HCT116 (cell line): Measurements from ENCODE around the gene PVALEF. TPM values are rescaled to one million over a fixed set of nuclear protein-coding genes. Genes with fewer than 3 reads are reported as not detected.

Experiments
- ATAC-seq: fragments of 200-7000 bp; cut with Tn5 transposase; 2 replicates; pipeline ENCODE4 v1.9.1; 2020; ENCODE audit warnings: mild to moderate bottlenecking, moderate library complexity
- BruUV-seq: library from RNA; stranded (reverse); fragments of 400-500 nt; replicated peaks from 2 replicates; lab custom pipeline; 2021; lab: Mats Ljungman, UMichigan
- CTCF ChIA-PET: fragments of 300-600 bp; sonication (Branson Sonifier 250); formaldehyde crosslinking; loops from one replicate; lab custom pipeline; 2021; ENCODE audit warnings: antibody characterized with exemption; lab: Charles Lee
- POLR2A ChIA-PET: fragments of 300-600, 350-600 bp; sonication (Branson Sonifier 250); formaldehyde crosslinking; loops from one replicate; lab custom pipeline; 2021; ENCODE audit warnings: antibody characterized with exemption; lab: Charles Lee
- RAD21 ChIA-PET, 2 experiments: fragments of 300-600 bp; sonication (Branson Sonifier 250); formaldehyde crosslinking; loops; one replicate each; lab custom pipeline; 2023; ENCODE audit warnings: low total read pairs in 2 of 2; ENCODE audit not compliant: uncharacterized antibody in 2 of 2, unreplicated experiment in 2 of 2, low non-redundant PET in 1 of 2; lab: Charles Lee
- DNase-seq: peaks from one replicate; pipeline ENCODE4 v3.0.0-alpha.2; 2010; ENCODE audit warnings: low read depth, low spot score
- H2AFZ ChIP-seq: fragments of 200-600 bp; shearing (Covaris generic), sonication (generic); 2 replicates; pipeline ENCODE4 v1.6.1; 2017; ENCODE audit warnings: low read depth, mixed run types, mixed read lengths, antibody characterized with exemption, low read length; ENCODE audit not compliant: poor library complexity, severe bottlenecking
- H3K27ac ChIP-seq: 2 replicates; pipeline ENCODE4 v1.5.1; 2012; ENCODE audit warnings: low read depth, low read length
- H3K27me3 ChIP-seq: fragments of 200-600 bp; sonication (generic); 2 replicates; pipeline ENCODE4 v1.6.1; 2016; ENCODE audit warnings: mixed run types, low read length, mixed read lengths; ENCODE audit not compliant: insufficient read depth
- H3K36me3 ChIP-seq, 2 experiments: fragments of 200-500 bp in 1 of 2; fragments of 200-600 bp in 1 of 2; sonication (Bioruptor generic) in 1 of 2; sonication (generic) in 1 of 2; 2 replicates each; pipeline versions ENCODE4 v1.5.1 to v1.6.1; 2014 to 2016; ENCODE audit warnings: low read length in 2 of 2, inconsistent platforms in 1 of 2, mixed read lengths in 1 of 2, mixed run types in 1 of 2; ENCODE audit not compliant: insufficient read depth in 2 of 2, control insufficient read depth in 1 of 2
- H3K4me1 ChIP-seq, 2 experiments: fragments of 200-600 bp in 1 of 2; sonication (generic) in 1 of 2; 2 replicates each; pipeline versions ENCODE4 v1.5.1 to v1.6.1; 2012 to 2017; ENCODE audit warnings: low read length in 2 of 2, inconsistent platforms in 1 of 2, mild to moderate bottlenecking in 1 of 2, mixed read lengths in 1 of 2, mixed run types in 1 of 2, moderate library complexity in 1 of 2; ENCODE audit not compliant: insufficient read depth in 2 of 2, control insufficient read depth in 1 of 2
- H3K4me2 ChIP-seq: fragments of 200-600 bp; sonication (generic); 2 replicates; pipeline ENCODE4 v1.6.1; 2017; ENCODE audit warnings: mixed run types, low read length, mixed read lengths
- H3K4me3 ChIP-seq, 2 experiments: fragments of 200-600 bp in 1 of 2; sonication (generic) in 1 of 2; replicated peaks in 1 of 2; 2 replicates each; pipeline ENCODE4 v1.5.1; 2011 to 2016; ENCODE audit warnings: low read length in 2 of 2, control low read depth in 1 of 2, low read depth in 1 of 2, mild to moderate bottlenecking in 1 of 2, mixed read lengths in 1 of 2, mixed run types in 1 of 2
- H3K79me2 ChIP-seq: fragments of 200-600 bp; sonication (generic); 2 replicates; pipeline ENCODE4 v1.6.1; 2017; ENCODE audit warnings: mild to moderate bottlenecking, mixed run types, low read length, moderate library complexity, mixed read lengths; ENCODE audit not compliant: insufficient read depth
- H3K9ac ChIP-seq: fragments of 200-600 bp; sonication (generic); 2 replicates; pipeline ENCODE4 v1.6.1; 2016; ENCODE audit warnings: low read length, mixed read lengths
- H3K9me2 ChIP-seq: fragments of 200-600 bp; sonication (generic), shearing (Covaris generic); 2 replicates; pipeline ENCODE4 v1.6.1; 2017; ENCODE audit warnings: mixed run types, mild to moderate bottlenecking, moderate library complexity; ENCODE audit not compliant: insufficient read depth
- H3K9me3 ChIP-seq, 2 experiments: fragments of 200-500 bp in 1 of 2; fragments of 200-600 bp in 1 of 2; sonication (Bioruptor generic) in 1 of 2; sonication (generic) in 1 of 2; 2 replicates each; pipeline ENCODE4 v1.6.1; 2014 to 2017; ENCODE audit warnings: low read length in 2 of 2, mixed read lengths in 2 of 2, inconsistent platforms in 1 of 2, low read depth in 1 of 2, mild to moderate bottlenecking in 1 of 2, mixed run types in 1 of 2, moderate library complexity in 1 of 2; ENCODE audit not compliant: control insufficient read depth in 1 of 2, insufficient read depth in 1 of 2
- H4K20me1 ChIP-seq: fragments of 200-600 bp; sonication (generic), shearing (Covaris generic); 2 replicates; pipeline ENCODE4 v1.6.1; 2017; ENCODE audit warnings: mixed run types, mild to moderate bottlenecking, moderate library complexity; ENCODE audit not compliant: insufficient read depth
- CBX3 ChIP-seq: IDR thresholded peaks from 2 replicates; pipeline ENCODE4 v1.6.1; 2012; ENCODE audit warnings: low read depth
- CEBPB ChIP-seq: IDR thresholded peaks from 2 replicates; pipeline ENCODE4 v1.6.1; 2012; ENCODE audit warnings: low read depth
- EGR1 ChIP-seq: IDR thresholded peaks from 2 replicates; pipeline ENCODE4 v1.6.1; 2012; ENCODE audit warnings: low read depth
- ELF1 ChIP-seq: IDR thresholded peaks from 2 replicates; pipeline ENCODE4 v1.6.1; 2012; ENCODE audit warnings: low read depth, borderline replicate concordance
- JUND ChIP-seq: IDR thresholded peaks from 2 replicates; pipeline ENCODE4 v1.6.1; 2012
- POLR2A ChIP-seq: IDR thresholded peaks from 2 replicates; pipeline ENCODE4 v1.7.0; 2011; ENCODE audit warnings: borderline replicate concordance; ENCODE audit not compliant: insufficient read depth, insufficient read length; ENCODE audit errors: extremely low read depth
- POLR2AphosphoS5 ChIP-seq: IDR thresholded peaks from 2 replicates; pipeline ENCODE4 v1.6.1; 2011; ENCODE audit warnings: mild to moderate bottlenecking, low read depth, low read length, moderate library complexity
- RAD21 ChIP-seq: IDR thresholded peaks from 2 replicates; pipeline ENCODE4 v1.6.1; 2012; ENCODE audit warnings: low read depth, mild to moderate bottlenecking
- SIN3A ChIP-seq: IDR thresholded peaks from 2 replicates; pipeline ENCODE4 v1.6.1; 2012; ENCODE audit warnings: low read depth
- SRF ChIP-seq: IDR thresholded peaks from 2 replicates; pipeline ENCODE4 v1.6.1; 2012; ENCODE audit warnings: low read depth
- TCF7L2 ChIP-seq: IDR thresholded peaks from 2 replicates; pipeline ENCODE4 v1.7.0; 2011; ENCODE audit warnings: borderline replicate concordance, inconsistent platforms; ENCODE audit not compliant: insufficient read depth, insufficient read length; ENCODE audit errors: extremely low read depth
- YY1 ChIP-seq: IDR thresholded peaks from 2 replicates; pipeline ENCODE4 v1.6.1; 2011; ENCODE audit warnings: low read length, low read depth, moderate library complexity, mild to moderate bottlenecking; ENCODE audit not compliant: insufficient replicate concordance; ENCODE audit errors: extremely low read depth
- ZFX ChIP-seq: fragments of 450-650 bp; IDR thresholded peaks from 2 replicates; pipeline ENCODE4 v1.6.1; 2017
- ZNF274 ChIP-seq: fragments of 200-500 bp; sonication (Bioruptor generic); IDR thresholded peaks from 2 replicates; pipeline ENCODE4 v1.6.1; 2014; ENCODE audit warnings: mild to moderate bottlenecking, low read depth, low read length, inconsistent platforms
- intact Hi-C: fragments of 100-400 bp; cut with micrococcal nuclease; formaldehyde crosslinking; loops from 2 replicates; pipeline ENCODE4 v1.10.0; 2022
- total RNA-seq: library from RNA; stranded (reverse); gene quantifications from one replicate; pipeline ENCODE4 v1.2.1, GENCODE V29; 2021; ENCODE audit not compliant: unreplicated experiment
- TF ChIP-seq, protein P1 (sequence below): IDR thresholded peaks from 2 replicates; pipeline ENCODE4 v1.6.1; 2012
- TF ChIP-seq, protein P2 (sequence below), 3 experiments: fragments of 200-600 bp in 1 of 3; sonication (generic) in 1 of 3; IDR thresholded peaks in 2 of 3; conservative IDR thresholded peaks in 1 of 3; 2 replicates each; pipeline ENCODE4 v1.5.1; 2012 to 2017; ENCODE audit warnings: low read depth in 2 of 3, low read length in 2 of 3, antibody characterized with exemption in 1 of 3, borderline replicate concordance in 1 of 3, control low read depth in 1 of 3, mild to moderate bottlenecking in 1 of 3, mixed read lengths in 1 of 3, mixed run types in 1 of 3, moderate library complexity in 1 of 3; ENCODE audit not compliant: insufficient read depth in 1 of 3

PVALEF gene
- total RNA-seq, 1 experiment from 2014 or later = not detected

DNA sequence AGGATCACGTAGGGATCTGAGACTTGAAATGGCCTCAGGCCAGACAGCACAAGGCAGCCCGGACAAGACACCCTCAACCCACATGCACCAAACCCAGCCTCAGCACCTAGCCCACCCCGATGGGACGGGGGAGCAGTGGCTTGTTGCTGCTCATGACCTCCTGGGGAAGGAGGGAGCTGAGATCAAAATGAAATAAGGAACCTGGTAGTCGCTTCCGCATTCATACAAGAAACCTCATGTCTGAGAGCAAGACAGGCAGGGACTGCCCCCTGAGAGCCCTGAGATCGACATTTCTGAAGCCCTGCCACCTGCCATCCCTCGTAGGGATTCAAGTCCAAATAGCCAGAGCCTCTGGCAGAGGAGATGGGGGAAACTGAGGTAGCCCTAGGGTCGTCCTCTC, 63.1 kb downstream of the PVALEF start:
- no peak for ATAC-seq
- intact Hi-C loops = loop anchor here (10.0 kb wide), 1 partner anchor 244 kb away; no protein-coding TSS in a partner anchor

More for the DNA sequence above, 63.1 kb downstream of the PVALEF start:
- no peak overlapping the region for H3K4me2 ChIP-seq
- H2AFZ ChIP-seq = no peak overlapping the region
- TF ChIP-seq TCF7L2 (no peak), POLR2AphosphoS5 (no peak), POLR2A (no peak), ELF1 (no peak), YY1 (no peak), RAD21 (no peak), JUND (no peak), SRF (no peak), ZFX (no peak), CEBPB (no peak), EGR1 (no peak), SIN3A (no peak), CBX3 (no peak), ZNF274 (no peak)
- TF ChIP-seq, protein P1, sequence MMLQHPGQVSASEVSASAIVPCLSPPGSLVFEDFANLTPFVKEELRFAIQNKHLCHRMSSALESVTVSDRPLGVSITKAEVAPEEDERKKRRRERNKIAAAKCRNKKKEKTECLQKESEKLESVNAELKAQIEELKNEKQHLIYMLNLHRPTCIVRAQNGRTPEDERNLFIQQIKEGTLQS = no peak
- TF ChIP-seq, protein P2, sequence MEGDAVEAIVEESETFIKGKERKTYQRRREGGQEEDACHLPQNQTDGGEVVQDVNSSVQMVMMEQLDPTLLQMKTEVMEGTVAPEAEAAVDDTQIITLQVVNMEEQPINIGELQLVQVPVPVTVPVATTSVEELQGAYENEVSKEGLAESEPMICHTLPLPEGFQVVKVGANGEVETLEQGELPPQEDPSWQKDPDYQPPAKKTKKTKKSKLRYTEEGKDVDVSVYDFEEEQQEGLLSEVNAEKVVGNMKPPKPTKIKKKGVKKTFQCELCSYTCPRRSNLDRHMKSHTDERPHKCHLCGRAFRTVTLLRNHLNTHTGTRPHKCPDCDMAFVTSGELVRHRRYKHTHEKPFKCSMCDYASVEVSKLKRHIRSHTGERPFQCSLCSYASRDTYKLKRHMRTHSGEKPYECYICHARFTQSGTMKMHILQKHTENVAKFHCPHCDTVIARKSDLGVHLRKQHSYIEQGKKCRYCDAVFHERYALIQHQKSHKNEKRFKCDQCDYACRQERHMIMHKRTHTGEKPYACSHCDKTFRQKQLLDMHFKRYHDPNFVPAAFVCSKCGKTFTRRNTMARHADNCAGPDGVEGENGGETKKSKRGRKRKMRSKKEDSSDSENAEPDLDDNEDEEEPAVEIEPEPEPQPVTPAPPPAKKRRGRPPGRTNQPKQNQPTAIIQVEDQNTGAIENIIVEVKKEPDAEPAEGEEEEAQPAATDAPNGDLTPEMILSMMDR (IDR thresholded peaks at IDR 0.05 in 2 of 3, conservative IDR thresholded peaks at IDR 0.05 in 1 of 3; ENCODE audit: borderline replicate concordance in 1 of 3, insufficient read depth in 1 of 3, low read depth in 2 of 3, low read length in 2 of 3) = no peak
- no peak for DNase-seq
- H3K79me2 ChIP-seq = no peaks in the 10 kb centered on the region
- H3K27ac ChIP-seq = no peak overlapping the region
- ChIA-PET CTCF (no interaction called here), POLR2A (no interaction called here), RAD21 (interaction anchor here in 1 of 2 experiments (0.7 kb wide), 1 partner anchor 247 kb away, joined by 3 read pairs; no protein-coding TSS in a partner anchor)
- TSS peak; percentile 44 for BruUV-seq
- H3K9me3 ChIP-seq = 0 out of 4 replicates have a peak, but pooled peaks cover 0 to 4% of the 10 kb centered on the region in 2 experiments
- H3K4me1 ChIP-seq = peaks cover 4 to 6% of the 10 kb centered on the region in 2 experiments
- no peaks in the 10 kb centered on the region for H3K9me2 ChIP-seq
- no peaks in the 10 kb centered on the region for H3K27me3 ChIP-seq
- no peak overlapping the region for H3K9ac ChIP-seq
- peaks cover 5 to 7% of the 10 kb centered on the region in 2 experiments; a peak in 1 of 4 replicates for H3K36me3 ChIP-seq
- H3K4me3 ChIP-seq = no peak overlapping the region
- H4K20me1 ChIP-seq = no peaks in the 10 kb centered on the region
